ENCODE measurements around the gene ZNF417.

DNA sequence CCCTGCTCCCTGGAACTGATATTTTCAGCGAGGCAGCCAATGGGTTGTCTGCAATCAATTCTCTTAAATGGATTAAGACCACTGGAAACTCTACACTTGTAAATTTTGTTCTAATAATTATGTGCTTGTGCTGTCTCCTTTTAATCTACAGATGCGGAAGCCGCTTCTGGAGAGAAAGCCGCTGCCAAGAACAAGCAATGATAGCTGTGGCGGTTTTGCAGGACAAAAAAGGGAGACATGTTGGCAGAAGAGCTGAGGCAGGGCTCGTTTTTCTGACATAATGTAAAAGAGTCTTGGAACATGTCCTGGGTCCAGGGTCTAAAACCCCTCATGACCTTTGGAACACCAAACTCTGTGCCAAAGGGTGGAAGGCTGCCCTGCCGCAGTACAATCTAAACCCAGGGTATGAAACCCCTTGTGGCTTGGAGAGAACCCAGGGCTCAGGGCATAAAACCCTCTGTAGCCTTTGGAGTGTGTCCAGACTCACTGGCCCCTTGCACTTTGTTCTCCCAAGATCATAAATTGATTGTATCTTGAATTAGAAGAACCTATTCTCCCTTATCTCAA, 12.7 kb downstream of the ZNF417 start:
- no peak for TF ChIP-seq RARB (CRISPR knock-in tag; IDR thresholded peaks at IDR 0.05)
- TF ChIP-seq OSR1 (CRISPR knock-in tag; IDR thresholded peaks at IDR 0.05), result no peak
- TF ChIP-seq, protein P1, sequence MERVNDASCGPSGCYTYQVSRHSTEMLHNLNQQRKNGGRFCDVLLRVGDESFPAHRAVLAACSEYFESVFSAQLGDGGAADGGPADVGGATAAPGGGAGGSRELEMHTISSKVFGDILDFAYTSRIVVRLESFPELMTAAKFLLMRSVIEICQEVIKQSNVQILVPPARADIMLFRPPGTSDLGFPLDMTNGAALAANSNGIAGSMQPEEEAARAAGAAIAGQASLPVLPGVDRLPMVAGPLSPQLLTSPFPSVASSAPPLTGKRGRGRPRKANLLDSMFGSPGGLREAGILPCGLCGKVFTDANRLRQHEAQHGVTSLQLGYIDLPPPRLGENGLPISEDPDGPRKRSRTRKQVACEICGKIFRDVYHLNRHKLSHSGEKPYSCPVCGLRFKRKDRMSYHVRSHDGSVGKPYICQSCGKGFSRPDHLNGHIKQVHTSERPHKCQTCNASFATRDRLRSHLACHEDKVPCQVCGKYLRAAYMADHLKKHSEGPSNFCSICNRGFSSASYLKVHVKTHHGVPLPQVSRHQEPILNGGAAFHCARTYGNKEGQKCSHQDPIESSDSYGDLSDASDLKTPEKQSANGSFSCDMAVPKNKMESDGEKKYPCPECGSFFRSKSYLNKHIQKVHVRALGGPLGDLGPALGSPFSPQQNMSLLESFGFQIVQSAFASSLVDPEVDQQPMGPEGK (CRISPR knock-in tag; IDR thresholded peaks at IDR 0.05; ENCODE audit: borderline replicate concordance), result no peak
